HG02588 (cell line): Measurements from ENCODE around the gene HTR1D.
"Not testable (repeated sequence)": the region's sequence is repeated elsewhere in the genome, so short reads cannot be mapped to it uniquely, and the experiment has no call there.

Source experiments
- ATAC-seq: cut with Tn5 transposase; IDR thresholded peaks from one replicate; pipeline ENCODE4 v1.9.1; 2021; ENCODE audit warnings: mild to moderate bottlenecking, moderate library complexity; ENCODE audit not compliant: unreplicated experiment

The HTR1D gene, protein sequence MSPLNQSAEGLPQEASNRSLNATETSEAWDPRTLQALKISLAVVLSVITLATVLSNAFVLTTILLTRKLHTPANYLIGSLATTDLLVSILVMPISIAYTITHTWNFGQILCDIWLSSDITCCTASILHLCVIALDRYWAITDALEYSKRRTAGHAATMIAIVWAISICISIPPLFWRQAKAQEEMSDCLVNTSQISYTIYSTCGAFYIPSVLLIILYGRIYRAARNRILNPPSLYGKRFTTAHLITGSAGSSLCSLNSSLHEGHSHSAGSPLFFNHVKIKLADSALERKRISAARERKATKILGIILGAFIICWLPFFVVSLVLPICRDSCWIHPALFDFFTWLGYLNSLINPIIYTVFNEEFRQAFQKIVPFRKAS

GRCh38 chr1:23217421-23218115 is at the start of gene HTR1D:
Gene HTR1D, minus strand, starts transcription at chr1:23217502. Its CDS starts 23,283 bp downstream, at chr1:23194219.
- ATAC-seq = no peak

DNA sequence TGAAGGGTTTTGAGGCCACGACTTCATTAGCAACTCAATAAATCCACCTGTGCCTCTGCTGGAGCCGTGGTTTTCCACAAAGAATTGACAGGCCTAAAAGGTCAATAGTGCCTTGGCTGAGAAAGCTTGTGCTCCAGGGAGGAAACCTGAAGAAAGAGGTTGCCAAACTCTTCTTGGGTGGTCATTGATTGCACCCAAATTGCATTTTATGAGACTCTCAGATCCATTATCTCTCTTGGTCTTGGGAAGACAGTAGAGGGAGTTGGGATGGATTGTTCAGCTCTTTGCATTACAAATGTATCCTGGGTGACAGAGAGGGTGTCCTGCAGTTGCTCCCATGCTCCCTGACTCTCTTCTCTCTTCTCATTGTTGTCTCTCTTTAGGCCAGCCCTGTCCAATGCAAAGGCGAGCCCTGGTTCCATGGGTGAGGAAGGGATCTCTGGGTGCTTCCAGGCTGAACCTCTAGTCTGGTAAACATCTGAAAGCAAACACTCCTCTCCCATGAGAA is 46.1 kb upstream of the HTR1D start:
- no peak for ATAC-seq

DNA sequence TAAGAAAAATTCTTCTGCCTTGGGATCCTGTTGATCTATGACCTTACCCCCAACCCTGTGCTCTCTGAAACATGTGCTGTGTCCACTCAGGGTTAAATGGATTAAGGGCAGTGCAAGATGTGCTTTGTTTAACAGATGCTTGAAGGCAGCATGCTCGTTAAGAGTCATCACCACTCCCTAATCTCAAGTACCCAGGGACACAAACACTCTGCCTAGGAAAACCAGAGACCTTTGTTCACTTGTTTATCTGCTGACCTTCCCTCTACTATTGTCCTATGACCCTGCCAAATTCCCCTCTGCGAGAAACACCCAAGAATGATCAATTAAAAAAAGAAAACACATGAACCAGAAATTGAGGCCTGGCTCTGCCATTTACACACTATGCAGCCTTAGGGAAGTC is 40.8 kb upstream of the HTR1D start:
- ATAC-seq = not testable (repeated sequence)

DNA sequence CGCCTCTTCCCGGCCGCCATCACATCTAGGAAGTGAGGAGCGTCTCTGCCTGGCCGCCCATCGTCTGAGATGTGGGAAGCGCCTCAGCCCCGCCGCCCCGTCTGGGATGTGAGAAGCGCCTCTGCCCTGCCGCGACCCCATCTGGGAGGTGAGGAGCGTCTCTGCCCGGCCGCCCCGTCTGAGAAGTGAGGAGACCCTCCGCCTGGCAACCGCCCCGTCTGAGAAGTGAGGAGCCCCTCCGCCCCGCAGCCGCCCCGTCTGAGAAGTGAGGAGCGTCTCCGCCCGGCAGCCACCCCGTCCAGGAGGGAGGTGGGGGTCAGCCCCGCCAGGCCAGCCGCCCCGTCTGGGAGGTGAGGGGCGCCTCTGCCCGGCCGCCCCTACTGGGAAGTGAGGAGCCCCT is 40.1 kb upstream of the HTR1D start:
- not testable (repeated sequence) for ATAC-seq

GRCh38 chr1:23254584-23254983 is 37.3 kb upstream of the HTR1D start:
- no peak for ATAC-seq

GRCh38 chr1:23251812-23252211 is 34.5 kb upstream of the HTR1D start:
- no peak for ATAC-seq

DNA sequence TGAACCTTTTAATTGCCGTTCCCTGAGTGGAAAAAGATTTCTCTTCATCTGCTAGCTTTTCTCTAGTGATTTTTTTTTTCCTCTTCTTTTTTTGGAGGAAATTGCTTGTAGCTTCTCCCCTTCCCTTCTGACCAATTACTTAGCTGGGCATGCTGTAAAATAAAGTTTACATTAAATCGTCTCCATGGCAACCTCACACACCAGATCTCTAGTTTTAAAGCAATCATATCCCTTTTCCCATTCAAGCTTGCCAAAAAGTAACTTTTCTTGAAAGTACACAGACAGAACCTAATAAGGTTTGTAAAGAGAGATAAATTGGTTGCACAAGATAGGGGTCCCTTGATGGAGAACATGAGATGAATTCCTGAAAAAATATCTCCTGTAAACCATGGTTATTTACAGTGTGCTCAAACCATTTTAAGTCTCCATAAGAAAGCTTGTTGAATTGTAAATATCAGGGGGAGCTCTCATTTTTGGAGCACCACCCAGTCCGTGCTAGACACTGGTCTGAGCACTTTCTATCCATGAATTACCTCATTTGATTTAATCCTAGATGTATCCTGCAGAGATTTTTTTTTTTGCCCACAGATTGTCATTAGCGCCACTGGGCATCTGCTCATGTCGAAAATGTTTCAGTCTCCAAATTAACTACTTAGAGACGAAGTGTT is 32.6 kb upstream of the HTR1D start:
- ATAC-seq = no peak

- ATAC-seq = no peak
Observed at GRCh38 chr1:23247276-23247675, 30.0 kb upstream of the HTR1D start.

- no peak for ATAC-seq
Observed at GRCh38 chr1:23246274-23246673, 29.0 kb upstream of the HTR1D start.

DNA sequence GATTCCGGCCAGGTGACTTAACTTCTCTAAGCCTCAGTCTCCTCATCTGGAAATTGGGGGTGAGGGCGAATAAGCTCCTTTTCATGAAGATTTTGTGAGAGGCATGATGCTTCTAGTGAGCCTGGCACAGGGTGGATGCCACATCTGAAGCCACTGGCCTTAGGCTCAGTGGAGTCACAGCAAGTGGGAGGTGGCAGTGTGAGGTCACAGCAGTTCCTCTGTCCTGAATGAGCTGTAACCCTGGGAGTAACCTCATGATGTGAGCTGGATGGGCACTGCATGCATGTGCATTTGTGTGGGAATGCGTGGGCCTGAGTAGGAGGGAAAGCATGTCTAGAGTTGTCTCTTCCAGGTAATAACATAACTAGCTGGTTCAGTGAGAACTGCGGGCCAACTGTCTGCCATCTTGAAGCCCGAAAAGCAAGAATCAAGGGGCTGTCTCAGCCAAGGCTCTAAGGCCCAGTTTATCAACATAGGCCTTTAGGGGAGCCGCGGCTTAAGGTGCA is 27.0 kb upstream of the HTR1D start:
- no peak for ATAC-seq

- no peak for ATAC-seq
Observed at GRCh38 chr1:23242414-23242813, 25.1 kb upstream of the HTR1D start.

DNA sequence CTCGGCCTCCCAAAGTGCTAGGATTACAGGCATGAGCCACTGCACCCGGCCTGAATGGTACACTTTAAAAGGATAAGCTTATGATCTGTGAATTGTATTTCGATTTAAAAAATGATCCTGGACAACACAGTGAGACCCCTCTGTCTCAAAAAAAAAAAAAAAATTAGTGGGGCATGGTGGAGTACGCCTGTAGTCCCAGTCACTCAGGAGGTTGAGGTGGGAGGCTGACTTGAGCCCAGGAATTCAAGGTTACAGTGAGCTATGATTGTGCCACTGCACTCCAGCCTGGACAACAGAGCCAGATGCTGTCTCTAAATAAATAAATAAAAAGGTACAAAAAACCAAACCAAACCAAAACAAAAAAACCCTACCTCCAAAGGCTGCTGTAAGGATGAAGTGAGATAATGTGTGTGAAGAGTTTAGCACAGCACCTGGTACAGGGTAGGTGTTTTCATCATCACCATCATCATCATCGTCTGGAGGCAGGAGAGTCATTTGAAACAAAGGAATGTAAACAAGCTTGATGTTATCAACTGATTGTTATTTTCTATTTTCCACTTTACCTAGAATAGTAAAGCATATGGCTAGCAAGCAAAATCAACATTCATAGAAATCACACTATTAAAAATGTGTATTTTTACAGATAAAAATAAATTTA is 22.5 kb upstream of the HTR1D start:
- ATAC-seq = no peak

DNA sequence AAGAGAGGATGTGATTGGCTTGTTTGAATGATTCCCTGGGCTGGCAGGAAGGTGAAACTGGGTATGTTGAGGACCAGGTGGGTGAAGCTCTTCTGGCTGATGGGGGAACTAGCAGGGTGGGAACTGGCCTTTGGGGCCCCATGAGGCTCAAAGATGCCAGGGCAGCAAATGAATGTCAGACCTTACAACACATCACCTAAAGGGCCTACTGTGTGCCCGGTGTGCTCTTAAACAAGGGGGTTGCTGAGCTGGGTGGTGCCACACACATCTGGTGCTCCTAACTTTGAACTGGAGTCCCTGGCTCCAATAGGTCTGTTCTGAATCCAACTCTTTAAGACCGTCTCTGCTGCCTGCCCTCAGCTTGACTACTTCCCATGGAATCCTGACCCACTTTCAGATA is 21.3 kb upstream of the HTR1D start:
- ATAC-seq = no peak

- no peak for ATAC-seq
Observed at GRCh38 chr1:23237508-23237907, 20.2 kb upstream of the HTR1D start.

DNA sequence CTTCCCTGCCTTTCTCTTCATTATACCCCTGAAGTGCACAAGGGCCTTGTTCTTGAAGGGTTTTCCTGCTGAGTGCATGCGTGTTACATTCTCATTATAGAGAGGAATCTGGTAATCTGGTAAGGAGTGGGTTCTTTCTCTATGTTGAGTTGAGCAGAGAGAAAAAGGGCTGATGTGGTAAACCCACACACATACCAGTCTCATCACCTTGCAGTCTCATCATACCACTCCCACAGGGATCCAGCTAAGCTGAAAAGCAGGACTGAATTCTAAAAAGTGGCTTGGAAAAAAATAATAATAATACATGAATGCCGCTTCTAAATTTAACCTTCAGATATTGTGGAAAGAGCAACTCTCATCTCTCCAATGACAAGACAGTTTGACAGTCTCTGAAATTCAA is 10.5 kb upstream of the HTR1D start:
- no peak for ATAC-seq

DNA sequence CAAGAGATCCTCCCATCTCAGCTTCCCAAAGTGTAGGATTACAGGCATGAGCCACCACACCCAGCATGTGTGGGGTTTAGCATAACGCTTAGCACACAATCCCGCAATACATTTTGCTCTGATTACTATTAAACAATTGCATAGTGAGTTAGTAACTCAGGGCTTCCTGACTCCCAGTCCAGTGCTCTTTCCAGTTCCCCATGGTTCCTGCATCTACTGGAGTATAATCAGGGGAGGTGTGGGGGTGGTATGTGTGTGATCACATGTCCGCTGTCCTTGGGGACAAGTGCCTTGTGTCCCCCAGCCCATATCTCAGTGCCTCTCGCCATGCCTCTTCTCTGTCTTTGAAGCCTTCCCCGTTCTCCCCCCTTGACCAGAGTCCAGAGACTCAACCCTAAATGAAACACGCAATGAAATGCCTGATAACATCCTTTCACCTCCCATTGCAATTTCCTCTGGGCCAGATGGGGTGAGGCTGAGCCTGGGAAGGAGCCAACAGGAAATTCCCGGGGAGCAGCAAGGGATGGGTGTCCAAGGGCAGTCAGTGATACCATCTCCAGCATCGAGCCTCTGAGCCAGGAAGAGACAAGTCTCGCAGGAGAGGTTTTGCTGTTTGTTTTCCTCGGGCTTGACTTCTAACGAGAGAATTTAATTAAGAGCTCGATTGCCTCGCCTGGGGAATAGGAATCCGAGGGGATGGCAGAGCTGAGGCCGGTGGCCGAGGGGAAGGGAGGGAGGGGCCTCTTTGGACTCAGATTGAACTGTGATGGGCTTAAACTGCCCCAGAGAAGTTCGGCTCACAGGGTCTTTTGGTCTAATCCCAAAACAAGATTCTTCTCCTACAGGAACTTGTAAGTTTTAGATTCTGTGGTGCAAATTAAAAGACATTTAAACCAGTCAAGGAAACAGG is 7.7 kb upstream of the HTR1D start:
- ATAC-seq = no peak

DNA sequence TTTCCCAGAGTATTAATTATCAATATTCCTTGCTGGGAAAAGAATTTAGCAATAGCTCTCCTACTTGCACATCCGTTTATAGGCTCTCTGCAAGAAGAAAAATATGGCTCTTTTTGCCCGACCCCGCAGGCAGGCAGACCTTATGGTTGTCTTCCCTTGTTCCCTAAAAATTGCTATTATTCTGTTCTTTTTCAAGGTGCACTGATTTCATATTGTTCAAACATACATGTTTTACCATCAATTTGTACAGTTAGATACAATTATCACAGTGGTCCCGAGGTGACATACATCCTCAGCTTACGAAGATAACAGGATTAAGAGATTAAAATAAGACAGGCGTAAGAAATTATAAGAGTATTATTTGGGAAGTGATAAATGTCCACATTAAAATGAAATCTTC is 6.7 kb upstream of the HTR1D start:
- not testable (repeated sequence) for ATAC-seq

DNA sequence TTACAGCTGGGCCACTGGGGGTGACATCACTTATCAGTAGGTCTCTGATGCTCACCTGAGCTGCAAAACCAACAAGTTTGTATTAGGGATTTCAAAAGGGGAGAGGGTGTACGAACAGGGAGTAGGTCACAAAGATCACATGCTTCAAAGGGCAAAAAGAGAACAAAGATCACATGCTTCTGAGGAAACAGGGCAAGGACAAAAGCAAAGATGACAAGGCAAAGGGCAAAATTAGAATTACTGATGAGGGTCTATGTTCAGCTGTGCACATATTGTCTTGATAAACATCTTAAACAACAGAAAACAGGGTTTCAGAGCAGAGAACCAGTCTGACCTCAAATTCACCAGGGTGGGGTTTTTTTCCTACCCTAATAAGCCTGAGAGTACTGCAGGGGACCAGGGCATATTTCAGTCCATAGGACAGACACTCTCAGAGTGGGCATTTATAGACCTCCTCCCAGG is 6.2 kb upstream of the HTR1D start:
- not testable (repeated sequence) for ATAC-seq

DNA sequence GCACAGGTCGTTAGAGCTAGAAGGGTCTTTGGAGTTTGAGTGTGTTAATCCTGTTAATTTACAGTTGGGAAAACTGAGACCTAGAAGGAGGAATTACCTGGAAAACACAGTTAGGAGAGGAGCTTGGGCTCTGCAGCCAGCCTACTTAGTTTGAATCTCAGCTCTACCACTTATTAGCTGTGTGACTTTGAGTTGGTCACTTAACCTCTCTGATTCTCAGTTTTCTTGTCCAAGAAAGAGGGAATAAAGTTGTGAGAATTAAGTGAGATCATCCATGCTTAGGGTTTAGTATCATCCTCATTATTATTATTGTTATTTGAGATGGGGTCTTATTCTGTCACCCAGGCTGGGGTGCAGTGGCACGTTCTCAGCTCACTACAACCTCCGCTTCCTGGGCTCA is 5.4 kb upstream of the HTR1D start:
- no peak for ATAC-seq

DNA sequence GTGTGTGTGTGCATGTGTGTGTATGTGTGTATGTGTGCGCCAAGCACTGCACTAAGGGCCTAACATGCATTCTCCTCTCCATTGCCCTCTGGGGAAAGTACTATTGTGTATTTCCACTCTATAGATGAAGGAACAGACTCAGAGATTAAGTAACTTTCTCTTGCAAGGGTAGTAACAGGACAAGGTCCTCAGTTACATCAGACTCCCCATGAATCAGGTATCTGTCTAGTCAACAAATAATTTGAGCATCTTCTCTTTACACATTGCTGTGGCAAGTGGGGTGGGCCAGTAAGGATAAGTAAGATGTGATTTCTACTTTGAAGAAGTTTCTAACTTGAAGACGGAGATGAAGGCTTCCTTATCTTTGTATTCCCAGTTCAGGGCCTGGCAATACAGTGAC is 5.0 kb upstream of the HTR1D start:
- no peak for ATAC-seq
